Body of pancreas (tissue), 4 donors: Measurements from ENCODE around the gene RANBP1. TPM values are rescaled to one million over a fixed set of nuclear protein-coding genes. Genes with fewer than 3 reads are reported as not detected.

Source experiments
- ATAC-seq: fragments of 150-250 bp; one replicate; pipeline ENCODE4 v1.9.1; 2016
- DNase-seq, 4 donors: peaks; one replicate each; pipeline ENCODE4 v3.0.0-alpha.2; 2019
- H3K27ac ChIP-seq, 4 donors: fragments of 200-600 bp; sonication (generic); 1 replicate in 3 of 4; 2 replicates in 1 of 4; pipeline versions ENCODE4 v1.5.1 to v1.6.1; 2016 to 2019; ENCODE audit warnings: mild to moderate bottlenecking in 1 of 4, mixed read lengths in 1 of 4, moderate library complexity in 1 of 4
- H3K27me3 ChIP-seq, 2 donors: fragments of 200-600 bp; sonication (generic); one replicate each; pipeline ENCODE4 v1.6.0; 2016; ENCODE audit warnings: mild to moderate bottlenecking in 1 of 2
- H3K36me3 ChIP-seq, 2 donors: fragments of 200-600 bp; sonication (generic); replicated peaks in 1 of 2; 2 replicates each; pipeline ENCODE4 v1.5.1; 2016; ENCODE audit warnings: low read depth in 2 of 2; ENCODE audit not compliant: insufficient read depth in 1 of 2
- H3K4me1 ChIP-seq: fragments of 200-600 bp; sonication (generic); one replicate; pipeline ENCODE4 v1.6.0; 2016
- H3K4me3 ChIP-seq, 2 donors: fragments of 200-600 bp; sonication (generic); 1 replicate in 1 of 2; 2 replicates in 1 of 2; pipeline ENCODE4 v1.5.1; 2016 to 2019
- H3K9me3 ChIP-seq, 3 donors: fragments of 200-600 bp; sonication (generic); 1 replicate in 2 of 3; 2 replicates in 1 of 3; pipeline ENCODE4 v1.5.1; 2016
- POLR2A ChIP-seq, 3 donors: fragments of 450-650 bp; IDR thresholded peaks; one replicate each; pipeline ENCODE4 v1.6.1; 2016; ENCODE audit warnings: antibody characterized with exemption in 3 of 3, mild to moderate bottlenecking in 2 of 3
- WGBS, 2 donors: methylation state at CpG; one replicate each; pipeline ENCODE4 v1.1.5; 2017; 5-methylcytosine and 5-hydroxymethylcytosine counted together
- intact Hi-C: fragments of 100-400 bp; cut with DNase I; formaldehyde crosslinking; loops from one replicate; pipeline ENCODE4 v1.15.1; 2023
- total RNA-seq, 2 donors: library from RNA; depleted of rRNA; stranded (reverse); fragments of >200 nt; gene quantifications; one replicate each; pipeline ENCODE4 v1.1.0, GENCODE V29; 2016
- TF ChIP-seq, protein P1 (sequence below), 7 experiments: fragments of 450-650 bp in 4 of 7; fragments of 200-600 bp in 3 of 7; sonication (generic) in 3 of 7; IDR thresholded peaks; one replicate each; pipeline ENCODE4 v1.5.1; 2016 to 2019; ENCODE audit warnings: antibody characterized with exemption in 7 of 7

The RANBP1 gene
- total RNA-seq, 2 donors from 2014 or later, result 69.3 to 134 TPM

DNA sequence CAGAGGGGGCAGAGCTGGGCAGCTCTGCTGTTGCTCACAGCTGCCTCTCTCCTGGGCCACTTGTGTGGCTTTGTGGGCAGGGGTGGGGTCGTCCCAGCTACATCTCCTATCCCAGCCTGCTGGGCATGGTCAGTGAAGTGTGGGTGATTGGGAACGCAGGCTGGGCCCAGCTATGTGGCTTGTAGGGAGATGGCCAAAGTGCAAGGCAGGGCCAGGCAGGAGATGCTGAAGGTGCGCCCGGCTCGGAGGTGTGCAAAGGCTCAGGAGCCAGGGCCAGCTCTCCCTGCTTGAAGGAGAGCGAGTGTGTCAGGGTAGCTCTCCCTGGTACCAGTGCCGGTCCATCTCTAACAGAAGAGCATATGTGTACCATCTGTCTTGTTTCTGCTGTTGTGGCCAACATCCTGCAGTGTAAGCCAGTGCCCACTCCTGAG is 8.4 kb upstream of the RANBP1 start:
- Histone ChIP-seq H3K9me3 (no peaks in the 10 kb centered on the region), H3K4me1 (peaks cover 14% of the 10 kb centered on the region), H3K27ac (no peak overlapping the region), H3K36me3 (peaks cover 0 to 35% of the 10 kb centered on the region in 2 donors), H3K27me3 (no peaks in the 10 kb centered on the region), H3K4me3 (no peak overlapping the region)
- intact Hi-C loops, result no loop called here
- DNase-seq (no peak), ATAC-seq (no peak)
- WGBS, 2 donors, result 89 to 90% methylated on average over 7 of the region's 7 CpGs
- TF ChIP-seq, protein P1, sequence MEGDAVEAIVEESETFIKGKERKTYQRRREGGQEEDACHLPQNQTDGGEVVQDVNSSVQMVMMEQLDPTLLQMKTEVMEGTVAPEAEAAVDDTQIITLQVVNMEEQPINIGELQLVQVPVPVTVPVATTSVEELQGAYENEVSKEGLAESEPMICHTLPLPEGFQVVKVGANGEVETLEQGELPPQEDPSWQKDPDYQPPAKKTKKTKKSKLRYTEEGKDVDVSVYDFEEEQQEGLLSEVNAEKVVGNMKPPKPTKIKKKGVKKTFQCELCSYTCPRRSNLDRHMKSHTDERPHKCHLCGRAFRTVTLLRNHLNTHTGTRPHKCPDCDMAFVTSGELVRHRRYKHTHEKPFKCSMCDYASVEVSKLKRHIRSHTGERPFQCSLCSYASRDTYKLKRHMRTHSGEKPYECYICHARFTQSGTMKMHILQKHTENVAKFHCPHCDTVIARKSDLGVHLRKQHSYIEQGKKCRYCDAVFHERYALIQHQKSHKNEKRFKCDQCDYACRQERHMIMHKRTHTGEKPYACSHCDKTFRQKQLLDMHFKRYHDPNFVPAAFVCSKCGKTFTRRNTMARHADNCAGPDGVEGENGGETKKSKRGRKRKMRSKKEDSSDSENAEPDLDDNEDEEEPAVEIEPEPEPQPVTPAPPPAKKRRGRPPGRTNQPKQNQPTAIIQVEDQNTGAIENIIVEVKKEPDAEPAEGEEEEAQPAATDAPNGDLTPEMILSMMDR (IDR thresholded peaks at IDR 0.05), result no peak
- TF ChIP-seq POLR2A (IDR thresholded peaks at IDR 0.05), result no peak

DNA sequence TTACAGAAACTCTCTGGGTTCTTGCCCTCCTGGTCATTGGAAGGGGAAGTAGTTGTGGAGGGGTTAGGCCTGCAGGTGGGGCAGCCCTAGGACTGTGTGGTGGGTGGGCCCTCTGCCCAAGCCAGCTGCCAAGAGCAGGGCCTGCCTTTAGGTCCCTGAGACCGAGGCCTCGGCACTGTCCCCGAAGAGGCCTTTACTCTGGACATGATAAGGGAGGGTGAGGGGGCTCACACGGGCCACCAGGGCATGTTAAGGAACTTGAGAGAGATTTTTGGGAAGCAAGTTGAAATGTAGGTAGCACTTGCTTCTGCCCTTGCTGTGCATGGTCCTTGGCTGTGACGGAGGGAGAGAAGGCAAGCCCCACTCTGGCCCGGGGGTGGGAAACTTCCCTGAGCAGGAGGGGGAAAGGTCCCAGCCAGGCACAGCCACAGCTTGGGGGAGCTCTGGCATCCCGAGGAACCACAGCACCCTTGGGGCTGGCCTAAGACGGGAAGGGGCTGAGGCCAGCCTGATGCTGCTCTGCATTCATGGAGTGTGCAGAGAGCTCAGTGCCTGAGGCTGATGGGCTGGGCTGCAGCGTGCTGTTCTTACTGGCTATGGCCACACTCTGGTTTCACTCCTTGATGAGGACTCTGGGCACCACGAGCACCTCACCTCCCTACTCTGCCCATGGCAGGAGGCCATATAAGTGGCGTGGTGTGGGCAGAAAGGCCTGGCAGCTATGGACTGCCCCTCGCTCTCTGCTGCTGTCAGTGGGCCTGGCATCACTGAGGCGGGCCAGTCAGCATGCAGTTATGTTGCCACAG is 7.8 kb upstream of the RANBP1 start:
- DNase-seq (no peak), ATAC-seq (no peak)
- peaks cover 21% of the 10 kb centered on the region for H3K4me1 ChIP-seq
- intact Hi-C loops, result no loop called here
- H3K9me3 ChIP-seq, result no peaks in the 10 kb centered on the region
- H3K36me3 ChIP-seq, result peaks cover 0 to 35% of the 10 kb centered on the region in 2 donors
- no peak overlapping the region for H3K4me3 ChIP-seq
- H3K27ac ChIP-seq, result no peak overlapping the region
- no peaks in the 10 kb centered on the region for H3K27me3 ChIP-seq
- TF ChIP-seq, protein P1 (IDR thresholded peaks at IDR 0.05), result no peak
- TF ChIP-seq POLR2A (IDR thresholded peaks at IDR 0.05), result no peak
- 82 to 87% methylated on average over 8 to 13 of the region's 13 CpGs for WGBS, 2 donors

DNA sequence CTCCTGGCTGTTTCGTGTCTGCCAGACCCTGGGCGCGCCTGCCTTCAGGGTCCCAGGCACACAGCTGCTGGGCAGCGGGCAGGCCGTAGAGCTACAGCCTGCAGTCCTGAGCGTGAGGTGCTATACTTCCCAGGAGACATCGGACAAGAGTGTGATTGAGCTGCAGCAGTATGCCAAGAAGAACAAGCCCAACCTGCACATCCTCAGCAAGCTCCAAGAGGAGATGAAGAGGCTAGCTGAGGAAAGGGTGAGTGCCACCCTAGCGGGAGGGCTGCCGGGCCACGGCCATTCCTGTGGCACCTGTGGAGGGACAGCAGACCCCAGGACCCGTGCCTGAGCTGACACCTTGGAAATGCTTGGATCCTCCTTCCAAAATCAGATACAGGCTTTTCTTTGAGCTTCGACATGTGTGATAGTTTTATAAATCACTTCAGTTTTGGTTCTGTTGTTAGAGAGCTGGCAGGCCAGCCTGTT is 7.1 kb upstream of the RANBP1 start:
- intact Hi-C loops, result no loop called here
- 89 to 93% methylated on average over 10 to 12 of the region's 12 CpGs for WGBS, 2 donors
- no peak for ATAC-seq

DNA sequence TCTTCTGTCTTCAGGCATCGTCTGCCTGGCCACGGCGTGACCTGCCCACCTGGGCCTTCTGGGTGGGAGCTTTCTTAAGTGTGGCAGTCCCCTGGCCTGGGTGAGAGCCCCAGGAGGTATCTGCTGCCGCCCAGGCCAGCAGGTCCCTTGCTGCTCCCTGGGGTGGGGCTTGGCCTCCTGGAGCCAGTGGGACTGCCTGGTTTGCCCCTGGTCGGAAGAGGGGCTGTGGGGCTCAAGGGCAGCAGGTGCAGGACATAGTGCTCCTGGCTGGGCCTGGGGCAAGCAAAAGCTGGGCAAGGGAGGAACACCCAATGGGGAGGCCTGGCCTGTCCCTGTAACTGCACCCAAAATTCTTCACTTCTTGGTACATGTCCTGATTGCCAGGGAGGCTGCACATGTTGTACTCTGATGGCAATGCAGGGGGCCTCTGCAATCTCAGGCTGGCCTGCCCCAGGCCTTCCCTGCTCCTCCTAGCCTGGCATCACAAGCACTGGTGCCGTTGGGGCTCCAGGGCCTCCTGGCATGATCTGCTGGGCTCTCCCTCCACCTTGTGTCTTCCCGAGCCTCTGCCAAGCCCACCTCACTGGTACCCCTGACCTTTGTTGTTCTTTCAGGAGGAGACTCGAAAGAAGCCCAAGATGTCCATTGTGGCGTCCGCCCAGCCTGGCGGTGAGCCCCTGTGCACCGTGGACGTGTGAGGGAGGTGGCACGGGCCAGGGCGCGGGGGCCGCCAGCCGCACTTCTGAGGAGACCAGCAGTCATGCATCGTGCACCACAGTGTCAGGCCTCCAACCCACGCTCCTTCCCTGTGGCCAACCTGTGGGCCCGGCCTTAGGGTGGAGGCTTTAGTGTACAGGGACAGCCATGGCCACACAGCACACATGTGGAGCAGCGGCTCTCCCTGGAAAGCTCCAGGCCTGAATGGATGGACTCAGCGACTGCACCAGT is 6.2 kb upstream of the RANBP1 start:
- Histone ChIP-seq H3K4me3 (no peak overlapping the region), H3K27ac (no peak overlapping the region), H3K9me3 (no peaks in the 10 kb centered on the region), H3K4me1 (peaks cover 34% of the 10 kb centered on the region), H3K27me3 (no peaks in the 10 kb centered on the region), H3K36me3 (peaks cover 0 to 36% of the 10 kb centered on the region in 2 donors)
- ATAC-seq, result no peak
- intact Hi-C loops, result no loop called here
- DNase-seq, result no peak
- TF ChIP-seq, protein P1 (IDR thresholded peaks at IDR 0.05), result no peak
- no peak for TF ChIP-seq POLR2A (IDR thresholded peaks at IDR 0.05)
- 88 to 92% methylated on average over 7 to 21 of the region's 23 CpGs for WGBS, 2 donors

More for the DNA sequence above, 7.1 kb upstream of the RANBP1 start:
- DNase-seq, result no peak
- Histone ChIP-seq H3K9me3 (no peaks in the 10 kb centered on the region), H3K36me3 (peaks cover 0 to 35% of the 10 kb centered on the region in 2 donors), H3K4me3 (no peak overlapping the region), H3K27ac (no peak overlapping the region), H3K27me3 (no peaks in the 10 kb centered on the region), H3K4me1 (peaks cover 25% of the 10 kb centered on the region)
- no peak for TF ChIP-seq POLR2A (IDR thresholded peaks at IDR 0.05)
- TF ChIP-seq, protein P1 (IDR thresholded peaks at IDR 0.05), result no peak
